ENCODE data around the gene MAL. TPM values are rescaled to one million over a fixed set of nuclear protein-coding genes. Genes with fewer than 3 reads are reported as not detected.

Gene MAL
- total and polyA plus RNA-seq, 2 of the 8 experiments (the other 6 are each of a cell fraction or from before 2014, with no cell fraction given), result not detected

DNA sequence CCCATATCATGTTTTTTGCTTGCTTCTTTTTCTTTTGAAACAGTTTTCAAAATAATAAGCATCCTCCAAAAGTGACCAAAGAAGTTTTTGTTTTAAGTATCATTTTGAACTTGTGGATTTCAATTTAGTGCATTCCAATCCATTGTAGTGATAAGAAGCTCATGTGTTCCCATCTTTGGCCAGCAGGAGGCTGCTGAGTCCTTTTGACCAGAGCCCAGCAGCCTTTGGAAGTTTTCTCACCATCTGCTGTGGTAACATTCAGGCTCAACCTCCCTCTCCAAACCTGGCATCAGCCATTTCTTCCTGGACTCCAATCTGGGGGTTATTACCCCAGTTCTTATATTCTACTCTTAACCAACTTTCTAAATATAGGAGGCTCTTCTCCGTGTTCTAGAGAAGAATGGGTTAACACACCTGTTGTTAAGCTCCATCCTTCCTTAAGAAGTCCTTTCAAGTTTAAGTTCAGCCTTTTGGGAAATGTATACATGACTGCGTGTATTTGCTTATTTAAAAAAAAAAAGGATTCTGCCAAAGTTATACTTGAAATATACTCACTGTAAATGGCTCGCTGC is 39.0 kb upstream of the MAL start:
- Histone ChIP-seq H3K79me1 (ENCODE audit: low read depth, low read length) (no peaks in the 10 kb centered on the region), H2AFZ (ENCODE audit: low read length) (no peak overlapping the region), H3K18ac (ENCODE audit: extremely low read depth, low read length) (no peak overlapping the region), H2BK20ac (ENCODE audit: low read length) (no peak overlapping the region), H2BK12ac (ENCODE audit: low read depth, low read length) (no peak overlapping the region), H2BK15ac (ENCODE audit: low read length) (no peak overlapping the region), H3K4me2 (ENCODE audit: insufficient read depth in 1 of 2, low read depth in 2 of 2, low read length in 2 of 2) (no peak overlapping the region), H2AK5ac (ENCODE audit: low read depth, low read length) (no peak overlapping the region), H3K9ac (replicated peaks in 1 of 4; ENCODE audit: extremely low read depth in 1 of 4, low read depth in 3 of 4, low read length in 3 of 4) (no peak overlapping the region), H3K79me2 (ENCODE audit: control insufficient read depth in 1 of 2, insufficient read depth in 2 of 2, low read length in 2 of 2) (no peaks in the 10 kb centered on the region), H4K8ac (ENCODE audit: extremely low read depth, insufficient read depth, low read length) (no peak overlapping the region), H4K20me1 (replicated peaks in 1 of 2; ENCODE audit: control insufficient read depth in 1 of 2, insufficient read depth in 2 of 2, low read length in 2 of 2) (no peaks in the 10 kb centered on the region), H2BK120ac (replicated peaks; ENCODE audit: low read depth, low read length) (no peak overlapping the region), H4K5ac (ENCODE audit: insufficient read length, low read depth, low read length) (no peak overlapping the region), H3K27ac (ENCODE audit: low read depth, low read length) (no peak overlapping the region), H3K14ac (ENCODE audit: insufficient read length) (no peak overlapping the region), H2BK5ac (ENCODE audit: low read depth, low read length) (no peak overlapping the region), H3K23me2 (ENCODE audit: low read depth, low read length) (no peaks in the 10 kb centered on the region), H3K23ac (ENCODE audit: insufficient read length) (no peak overlapping the region), H3K27me3 (replicated peaks in 1 of 4; ENCODE audit: control insufficient read depth in 3 of 4, extremely low read depth in 1 of 4, insufficient read depth in 3 of 4, low read length in 3 of 4) (no peaks in the 10 kb centered on the region; a peak in 1 of 7 replicates), H3K9me3 (ENCODE audit: insufficient read depth in 2 of 2, low read depth in 1 of 2, low read length in 1 of 2) (peaks cover 71 to 92% of the 10 kb centered on the region in 2 experiments), H3K4me1 (replicated peaks in 1 of 4; ENCODE audit: control insufficient read depth in 3 of 4, insufficient read depth in 4 of 4, low read length in 3 of 4) (no peaks in the 10 kb centered on the region), H3K4ac (replicated peaks; ENCODE audit: insufficient read length, low read depth, low read length) (no peak overlapping the region), H4K91ac (replicated peaks; ENCODE audit: insufficient read length, low read length) (no peak overlapping the region), H3K4me3 (ENCODE audit: extremely low read depth in 1 of 4, insufficient read depth in 2 of 4, low read depth in 3 of 4, low read length in 4 of 4) (no peak overlapping the region), H3K36me3 (ENCODE audit: control insufficient read depth in 2 of 4, insufficient read depth in 4 of 4, low read length in 3 of 4) (no peaks in the 10 kb centered on the region), H3K56ac (replicated peaks; ENCODE audit: insufficient read length, low read depth, low read length) (no peak overlapping the region)
- TF ChIP-seq, protein P1, sequence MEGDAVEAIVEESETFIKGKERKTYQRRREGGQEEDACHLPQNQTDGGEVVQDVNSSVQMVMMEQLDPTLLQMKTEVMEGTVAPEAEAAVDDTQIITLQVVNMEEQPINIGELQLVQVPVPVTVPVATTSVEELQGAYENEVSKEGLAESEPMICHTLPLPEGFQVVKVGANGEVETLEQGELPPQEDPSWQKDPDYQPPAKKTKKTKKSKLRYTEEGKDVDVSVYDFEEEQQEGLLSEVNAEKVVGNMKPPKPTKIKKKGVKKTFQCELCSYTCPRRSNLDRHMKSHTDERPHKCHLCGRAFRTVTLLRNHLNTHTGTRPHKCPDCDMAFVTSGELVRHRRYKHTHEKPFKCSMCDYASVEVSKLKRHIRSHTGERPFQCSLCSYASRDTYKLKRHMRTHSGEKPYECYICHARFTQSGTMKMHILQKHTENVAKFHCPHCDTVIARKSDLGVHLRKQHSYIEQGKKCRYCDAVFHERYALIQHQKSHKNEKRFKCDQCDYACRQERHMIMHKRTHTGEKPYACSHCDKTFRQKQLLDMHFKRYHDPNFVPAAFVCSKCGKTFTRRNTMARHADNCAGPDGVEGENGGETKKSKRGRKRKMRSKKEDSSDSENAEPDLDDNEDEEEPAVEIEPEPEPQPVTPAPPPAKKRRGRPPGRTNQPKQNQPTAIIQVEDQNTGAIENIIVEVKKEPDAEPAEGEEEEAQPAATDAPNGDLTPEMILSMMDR (IDR thresholded peaks at IDR 0.05; ENCODE audit: control extremely low read depth in 1 of 3, insufficient read depth in 1 of 3, low read depth in 1 of 3, low read length in 3 of 3), result peak in 2 of 3 experiments; percentile 26 to 50; a peak in 2 of 4 replicates
- TF ChIP-seq SP4 (IDR thresholded peaks at IDR 0.05; ENCODE audit: low read length) (no peak), GTF2F1 (IDR thresholded peaks at IDR 0.05; ENCODE audit: borderline replicate concordance, low read depth, low read length) (no peak), RAD21 (IDR thresholded peaks at IDR 0.05 in 1 of 2, conservative IDR thresholded peaks at IDR 0.05 in 1 of 2; ENCODE audit: low read depth in 2 of 2, low read length in 2 of 2) (peak; percentile 33 to 41; a peak in 3 of 4 replicates), SRF (IDR thresholded peaks at IDR 0.05; ENCODE audit: low read depth, low read length) (no peak), SUZ12 (IDR thresholded peaks at IDR 0.05; ENCODE audit: low read length) (no peak), POU5F1 (IDR thresholded peaks at IDR 0.05; ENCODE audit: low read depth, low read length) (no peak)
- FAIRE-seq (no peak), DNase-seq (ENCODE audit: low read depth in 1 of 2, low spot score in 2 of 2) (peak in 1 of 2 experiments; percentile 68)
- POLR2A ChIA-PET (ENCODE audit: partially characterized antibody), result no interaction called here
- 66% methylated on average over 3 of the region's 3 CpGs; no CpG with 5 or more reads in 1 of the 2 experiments for WGBS, 2 experiments (ENCODE audit: extremely low coverage in 1 of 2, insufficient coverage in 1 of 2, insufficient read length in 1 of 2, insufficient replicate concordance in 2 of 2, low coverage in 1 of 2, low lambda C conversion rate in 2 of 2, missing lambda C conversion rate in 1 of 2)
- CTCF ChIA-PET (ENCODE audit: partially characterized antibody), result interaction anchor here (0.7 to 1.6 kb wide), 6 partner anchors 9 to 129 kb away, joined by 3 to 6 read pairs (median 3); no protein-coding TSS in a partner anchor

Measured in H1 (cell line).